Naive thymus-derived CD4-positive, alpha-beta T cell (primary cell): ENCODE measurements around the gene NPIPB6. TPM values are rescaled to one million over a fixed set of nuclear protein-coding genes. Genes with fewer than 3 reads are reported as not detected.

Experiments used
- ATAC-seq: fragments of 150-1000 bp; cut with Tn5 transposase; 2 replicates; pipeline ENCODE4 v1.10.0; 2021; ENCODE audit warnings: mild to moderate bottlenecking, moderate library complexity
- CTCF ChIA-PET: fragments of 350-600 bp; sonication (Branson Sonifier 250); formaldehyde crosslinking; loops from one replicate; lab custom pipeline; 2021; ENCODE audit warnings: antibody characterized with exemption; lab: Charles Lee
- POLR2A ChIA-PET: fragments of 350-600 bp; sonication (Branson Sonifier 250); formaldehyde crosslinking; loops from one replicate; lab custom pipeline; 2021; ENCODE audit warnings: antibody characterized with exemption, inconsistent platforms; lab: Charles Lee
- DNase-seq, 9 donors: peaks; one replicate each; pipeline versions ENCODE4 v3.0.0 to v3.0.0-alpha.2; 2020 to 2022; ENCODE audit warnings: mixed read lengths in 1 of 9
- H3K27ac ChIP-seq: one replicate; pipeline ENCODE4 v1.7.0; 2013; ENCODE audit warnings: mild to moderate bottlenecking, low read depth, low read length, moderate library complexity
- H3K27me3 ChIP-seq, 2 donors: one replicate each; pipeline ENCODE4 v1.7.0; 2013; ENCODE audit warnings: low read length in 2 of 2, mild to moderate bottlenecking in 2 of 2, moderate library complexity in 2 of 2; ENCODE audit not compliant: control insufficient read depth in 2 of 2, insufficient read depth in 2 of 2
- H3K36me3 ChIP-seq, 3 experiments: 1 replicate in 2 of 3; 2 replicates in 1 of 3; pipeline ENCODE4 v1.7.0; 2013; ENCODE audit warnings: low read length in 3 of 3, mild to moderate bottlenecking in 3 of 3, moderate library complexity in 1 of 3; ENCODE audit not compliant: insufficient read depth in 3 of 3, control insufficient read depth in 2 of 3
- H3K4me1 ChIP-seq, 2 donors: one replicate each; pipeline ENCODE4 v1.7.0; 2013; ENCODE audit warnings: low read length in 2 of 2, mild to moderate bottlenecking in 2 of 2, moderate library complexity in 1 of 2; ENCODE audit not compliant: control insufficient read depth in 2 of 2, insufficient read depth in 2 of 2
- H3K4me3 ChIP-seq: 2 replicates; pipeline ENCODE4 v1.7.0; 2013; ENCODE audit warnings: mild to moderate bottlenecking, low read length
- H3K9me3 ChIP-seq, 3 experiments: 1 replicate in 2 of 3; 2 replicates in 1 of 3; pipeline ENCODE4 v1.7.0; 2013; ENCODE audit warnings: low read length in 3 of 3; ENCODE audit not compliant: control insufficient read depth in 2 of 3
- H3K27ac Mint-ChIP-seq, 9 donors: one replicate each; pipeline ENCODE4 v1.8.0; 2020 to 2022; ENCODE audit warnings: mixed read lengths in 9 of 9, mild to moderate bottlenecking in 8 of 9, moderate library complexity in 5 of 9, inconsistent platforms in 2 of 9
- H3K27me3 Mint-ChIP-seq, 5 donors: one replicate each; pipeline ENCODE4 v1.8.0; 2021 to 2022; ENCODE audit warnings: mixed read lengths in 5 of 5, mild to moderate bottlenecking in 1 of 5
- H3K36me3 Mint-ChIP-seq, 5 donors: one replicate each; pipeline ENCODE4 v1.8.0; 2020 to 2022; ENCODE audit warnings: mixed read lengths in 5 of 5, mild to moderate bottlenecking in 3 of 5, inconsistent platforms in 1 of 5
- H3K4me1 Mint-ChIP-seq, 7 donors: one replicate each; pipeline ENCODE4 v1.8.0; 2020 to 2022; ENCODE audit warnings: mixed read lengths in 7 of 7, mild to moderate bottlenecking in 3 of 7, inconsistent platforms in 1 of 7
- H3K4me3 Mint-ChIP-seq, 10 donors: one replicate each; pipeline ENCODE4 v1.8.0; 2020 to 2022; ENCODE audit warnings: mild to moderate bottlenecking in 10 of 10, mixed read lengths in 10 of 10, moderate library complexity in 6 of 10, inconsistent platforms in 2 of 10
- H3K9me3 Mint-ChIP-seq, 11 donors: one replicate each; pipeline ENCODE4 v1.8.0; 2020 to 2022; ENCODE audit warnings: mixed read lengths in 11 of 11, mild to moderate bottlenecking in 4 of 11, inconsistent platforms in 1 of 11, moderate library complexity in 1 of 11
- intact Hi-C, 2 donors: fragments of 100-400 bp; cut with micrococcal nuclease; formaldehyde crosslinking; loops; one replicate each; pipeline ENCODE4 v1.15.1; 2023
- polyA plus RNA-seq, 2 donors: library from polyadenylated mRNA; unstranded; fragments of 300-500 nt; fragmentation: Illumina TruSeq; gene quantifications; one replicate each; pipeline ENCODE4 v1.2.3, GENCODE V29; 2021
- total RNA-seq, 6 experiments: library from RNA in 5 of 6; stranded (reverse) in 5 of 6; gene quantifications; 1 replicate in 5 of 6; 2 replicates in 1 of 6; pipeline ENCODE4 v1.2.3 and lab custom pipeline; 2021 to 2026

The NPIPB6 gene
- total and polyA plus RNA-seq, 7 experiments from 2014 or later: 2.5 to 7.3 (median 5.6) TPM; not detected in 2

GRCh38 chr16:28307936-28308335 lies 55.4 kb downstream of the NPIPB6 start:
- peak overlapping the region in 7 of 9 donors; percentile 43 to 99 (median 81) for H3K27ac Mint-ChIP-seq

DNA sequence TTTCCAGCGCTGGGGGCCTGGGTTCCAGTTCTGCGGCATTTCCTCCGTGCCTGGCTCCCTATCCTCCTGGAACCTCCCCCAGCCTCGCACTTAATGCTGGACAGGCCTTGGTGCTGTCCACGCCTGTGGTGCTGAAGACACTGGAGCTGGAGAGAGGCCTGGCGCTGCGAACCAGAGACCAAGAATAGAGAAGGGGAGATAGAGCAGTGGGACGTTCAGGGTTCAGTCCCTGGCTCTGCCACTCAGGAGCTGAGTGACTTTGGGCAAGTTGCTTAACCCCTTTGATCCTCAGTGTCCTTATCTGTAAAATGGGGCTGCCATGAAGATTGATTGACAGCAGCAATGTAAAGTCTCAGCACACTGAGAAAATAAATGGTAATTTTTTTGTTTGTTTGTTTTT lies 59.1 kb downstream of the NPIPB6 start:
- Mint-ChIP-seq H3K4me3 (no peak overlapping the region), H3K9me3 (peaks cover 0 to 1% (median 0%) of the 10 kb centered on the region in 11 donors), H3K27ac (peak overlapping the region in 4 of 9 donors; percentile 2 to 70 (median 43)), H3K36me3 (peaks cover 0 to 35% (median 26%) of the 10 kb centered on the region in 5 donors), H3K27me3 (no peaks in the 10 kb centered on the region), H3K4me1 (peaks cover 8 to 81% (median 68%) of the 10 kb centered on the region in 7 donors)
- CTCF ChIA-PET: interaction anchor here (1.3 to 2.0 kb wide), 3 partner anchors 11 to 23 kb away, joined by 4 to 5 read pairs (median 4); no protein-coding TSS in a partner anchor
- intact Hi-C loops: no loop called here
- H3K4me3 ChIP-seq: no peak overlapping the region
- POLR2A ChIA-PET: interaction anchor here (0.8 to 1.1 kb wide), 3 partner anchors 10 to 27 kb away, joined by 3 to 4 read pairs (median 3); no protein-coding TSS in a partner anchor
- ATAC-seq (peak; percentile 38), DNase-seq (peak in 1 of 9 donors; percentile 29)
- no peak overlapping the region for H3K27ac ChIP-seq
- H3K4me1 ChIP-seq: peaks cover 19 to 20% of the 10 kb centered on the region in 2 donors
- H3K36me3 ChIP-seq: peaks cover 0 to 27% (median 4%) of the 10 kb centered on the region in 3 experiments
- H3K27me3 ChIP-seq: no peaks in the 10 kb centered on the region
- no peaks in the 10 kb centered on the region for H3K9me3 ChIP-seq

More at GRCh38 chr16:28307936-28308335, 55.4 kb downstream of the NPIPB6 start:
- Histone ChIP-seq H3K9me3 (no peaks in the 10 kb centered on the region), H3K4me1 (peaks cover 40 to 43% of the 10 kb centered on the region in 2 donors), H3K36me3 (peaks cover 0 to 9% (median 6%) of the 10 kb centered on the region in 3 experiments), H3K27ac (peak overlapping the region; percentile 45), H3K4me3 (no peak overlapping the region), H3K27me3 (no peaks in the 10 kb centered on the region)
- POLR2A ChIA-PET: interaction anchor here (1.0 to 11.7 kb wide), 3 partner anchors 12 to 28 kb away, joined by 4 to 205 read pairs (median 174); partner anchors contain the start of gene SBK1
- DNase-seq (no peak), ATAC-seq (no peak)
- intact Hi-C loops: loop anchor here in 1 of 2 donors (5.0 kb wide), 1 partner anchor 96 kb away; the partner anchor contains the start of gene XPO6
- Mint-ChIP-seq H3K36me3 (peaks cover 0 to 33% (median 19%) of the 10 kb centered on the region in 5 donors), H3K4me3 (no peak overlapping the region), H3K27me3 (no peaks in the 10 kb centered on the region), H3K9me3 (peaks cover 0 to 1% (median 0%) of the 10 kb centered on the region in 11 donors), H3K4me1 (peaks cover 31 to 82% (median 76%) of the 10 kb centered on the region in 7 donors)
- CTCF ChIA-PET: interaction anchor here (0.6 to 7.0 kb wide), 3 partner anchors 16 to 167 kb away, joined by 3 to 74 read pairs (median 5); partner anchors contain the start of gene SBK1

GRCh38 chr16:28303132-28303531 lies 60.2 kb downstream of the NPIPB6 start:
- Histone ChIP-seq H3K4me3 (no peak overlapping the region), H3K9me3 (no peaks in the 10 kb centered on the region), H3K27ac (no peak overlapping the region), H3K4me1 (peaks cover 24% of the 10 kb centered on the region in 2 donors), H3K27me3 (no peaks in the 10 kb centered on the region), H3K36me3 (peaks cover 0 to 27% (median 0%) of the 10 kb centered on the region in 3 experiments)
- ATAC-seq (no peak), DNase-seq (no peak)
- POLR2A ChIA-PET: interaction anchor here (0.7 to 1.2 kb wide), 2 partner anchors 15 to 1358 kb away, joined by 3 read pairs; no protein-coding TSS in a partner anchor
- intact Hi-C loops: no loop called here
- CTCF ChIA-PET: interaction anchor here (0.6 to 2.0 kb wide), 3 partner anchors 10 to 22 kb away, joined by 4 to 6 read pairs (median 5); no protein-coding TSS in a partner anchor
- Mint-ChIP-seq H3K36me3 (peaks cover 0 to 29% (median 20%) of the 10 kb centered on the region in 5 donors), H3K4me3 (no peak overlapping the region), H3K9me3 (no peaks in the 10 kb centered on the region), H3K27me3 (no peaks in the 10 kb centered on the region), H3K27ac (peak overlapping the region in 8 of 9 donors; percentile 44 to 86 (median 74)), H3K4me1 (peaks cover 6 to 81% (median 64%) of the 10 kb centered on the region in 7 donors)

- intact Hi-C loops: no loop called here
- peaks cover 39% of the 10 kb centered on the region in 2 donors for H3K4me1 ChIP-seq
- H3K27ac ChIP-seq: no peak overlapping the region
- ChIA-PET POLR2A (interaction anchor here (12.2 kb wide), 1 partner anchor 8 kb away, joined by 205 read pairs; no protein-coding TSS in a partner anchor), CTCF (no interaction called here)
- DNase-seq: no peak
- peaks cover 21 to 86% (median 72%) of the 10 kb centered on the region in 7 donors for H3K4me1 Mint-ChIP-seq
- no peaks in the 10 kb centered on the region for H3K9me3 Mint-ChIP-seq
- no peaks in the 10 kb centered on the region for H3K27me3 Mint-ChIP-seq
- peak overlapping the region in 6 of 9 donors; percentile 24 to 86 (median 76) for H3K27ac Mint-ChIP-seq
- no peaks in the 10 kb centered on the region for H3K27me3 ChIP-seq
- ATAC-seq: no peak
- peaks cover 0 to 31% (median 19%) of the 10 kb centered on the region in 5 donors for H3K36me3 Mint-ChIP-seq
- H3K4me3 Mint-ChIP-seq: no peak overlapping the region
- no peak overlapping the region for H3K4me3 ChIP-seq
- no peaks in the 10 kb centered on the region for H3K9me3 ChIP-seq
- H3K36me3 ChIP-seq: peaks cover 0 to 27% (median 0%) of the 10 kb centered on the region in 3 experiments
Observed at GRCh38 chr16:28301620-28302019, 61.7 kb downstream of the NPIPB6 start.

- H3K27me3 Mint-ChIP-seq: no peaks in the 10 kb centered on the region
- DNase-seq (no peak), ATAC-seq (no peak)
- POLR2A ChIA-PET: interaction anchor here (12.2 kb wide), 1 partner anchor 9 kb away, joined by 205 read pairs; no protein-coding TSS in a partner anchor
- CTCF ChIA-PET: interaction anchor here (1.2 to 1.3 kb wide), 2 partner anchors 9 to 23 kb away, joined by 3 to 4 read pairs; no protein-coding TSS in a partner anchor
- intact Hi-C loops: no loop called here
- H3K27ac Mint-ChIP-seq: peak overlapping the region in 5 of 9 donors; percentile 24 to 86 (median 82)
- peak overlapping the region; percentile 19 for H3K27ac ChIP-seq
- H3K4me3 Mint-ChIP-seq: no peak overlapping the region
- no peaks in the 10 kb centered on the region for H3K9me3 ChIP-seq
- H3K36me3 ChIP-seq: peaks cover 0 to 27% (median 0%) of the 10 kb centered on the region in 3 experiments
- H3K4me3 ChIP-seq: no peak overlapping the region
- H3K4me1 ChIP-seq: peaks cover 42 to 44% of the 10 kb centered on the region in 2 donors
- peaks cover 24 to 86% (median 71%) of the 10 kb centered on the region in 7 donors for H3K4me1 Mint-ChIP-seq
- no peaks in the 10 kb centered on the region for H3K27me3 ChIP-seq
- no peaks in the 10 kb centered on the region for H3K9me3 Mint-ChIP-seq
- peaks cover 0 to 33% (median 19%) of the 10 kb centered on the region in 5 donors for H3K36me3 Mint-ChIP-seq
Observed at GRCh38 chr16:28301154-28301553, 62.2 kb downstream of the NPIPB6 start.

DNA sequence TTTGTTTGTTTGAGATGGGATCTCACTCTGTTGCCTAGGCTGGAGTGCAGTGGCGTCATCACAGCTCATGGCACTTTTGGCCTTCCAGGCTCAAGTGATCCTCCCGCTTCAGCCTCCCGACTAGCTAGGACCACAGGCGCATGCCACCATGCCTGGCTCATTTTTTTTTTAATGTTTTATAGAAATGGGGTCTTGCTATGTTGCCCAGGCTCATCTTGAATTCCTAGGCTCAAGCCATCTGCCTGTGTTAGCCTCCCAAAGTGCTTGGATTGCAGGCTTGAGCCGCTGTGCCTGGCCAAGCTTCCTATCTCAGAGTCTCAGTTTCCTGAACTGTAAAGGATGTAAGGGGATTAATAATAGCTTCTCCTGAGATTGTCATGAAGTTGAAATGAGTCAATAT lies 63.0 kb downstream of the NPIPB6 start:
- Mint-ChIP-seq H3K4me3 (peak overlapping the region in 2 of 10 donors; percentile 12 to 35), H3K27ac (peak overlapping the region in 5 of 9 donors; percentile 19 to 82 (median 78)), H3K27me3 (peaks cover 0 to 3% (median 0%) of the 10 kb centered on the region in 5 donors), H3K9me3 (no peaks in the 10 kb centered on the region), H3K4me1 (peaks cover 25 to 83% (median 69%) of the 10 kb centered on the region in 7 donors), H3K36me3 (peaks cover 0 to 30% (median 19%) of the 10 kb centered on the region in 5 donors)
- ChIA-PET POLR2A (interaction anchor here (0.6 to 12.2 kb wide), 3 partner anchors 9 to 185 kb away, joined by 3 to 205 read pairs (median 4); no protein-coding TSS in a partner anchor), CTCF (interaction anchor here (0.8 to 2.2 kb wide), 4 partner anchors 10 to 23 kb away, joined by 3 to 9 read pairs (median 4); no protein-coding TSS in a partner anchor)
- no peaks in the 10 kb centered on the region for H3K9me3 ChIP-seq
- no peak overlapping the region for H3K27ac ChIP-seq
- DNase-seq: no peak
- H3K4me3 ChIP-seq: no peak overlapping the region
- peaks cover 0 to 27% (median 0%) of the 10 kb centered on the region in 3 experiments for H3K36me3 ChIP-seq
- peaks cover 46 to 47% of the 10 kb centered on the region in 2 donors for H3K4me1 ChIP-seq
- H3K27me3 ChIP-seq: no peaks in the 10 kb centered on the region
- ATAC-seq: no peak
- intact Hi-C loops: no loop called here
